HEK293 (cell line): ENCODE measurements around the gene PLCB3.

Experiments
- GFI1B ChIP-seq: fragments of 450-650 bp; formaldehyde crosslinking; IDR thresholded peaks from 2 replicates; pipeline ENCODE4 v1.5.1; 2016; ENCODE audit warnings: missing biosample characterization, missing genetic modification characterization
- KLF8 ChIP-seq: fragments of 450-650 bp; formaldehyde crosslinking; IDR thresholded peaks from 2 replicates; pipeline ENCODE4 v1.5.1; 2016; ENCODE audit warnings: missing biosample characterization, missing genetic modification characterization
- RBAK ChIP-seq: fragments of 450-650 bp; formaldehyde crosslinking; IDR thresholded peaks from 2 replicates; pipeline ENCODE4 v1.5.1; 2016; ENCODE audit warnings: missing biosample characterization, missing genetic modification characterization
- SETDB1 ChIP-seq: IDR thresholded peaks from one replicate; pipeline ENCODE4 v1.6.1; 2017; ENCODE audit warnings: mild to moderate bottlenecking, low read length, moderate library complexity, mixed read lengths; ENCODE audit not compliant: insufficient read length
- ZBTB7A ChIP-seq: fragments of 450-650 bp; formaldehyde crosslinking; IDR thresholded peaks from 2 replicates; pipeline ENCODE4 v1.5.1; 2016; ENCODE audit warnings: low read depth, missing biosample characterization, missing genetic modification characterization
- ZNF140 ChIP-seq: fragments of 450-650 bp; formaldehyde crosslinking; IDR thresholded peaks from 2 replicates; pipeline ENCODE4 v1.5.1; 2016; ENCODE audit warnings: missing biosample characterization, missing genetic modification characterization
- ZNF239 ChIP-seq: fragments of 450-650 bp; formaldehyde crosslinking; IDR thresholded peaks from 2 replicates; pipeline ENCODE4 v1.5.1; 2016; ENCODE audit warnings: missing biosample characterization, missing genetic modification characterization
- ZNF274 ChIP-seq, 2 experiments: fragments of 200-500 bp in 1 of 2; fragments of 450-650 bp in 1 of 2; sonication (Bioruptor generic) in 1 of 2; formaldehyde crosslinking in 1 of 2; IDR thresholded peaks; 2 replicates each; pipeline versions ENCODE4 v1.5.1 to v1.6.1; 2014 to 2016; ENCODE audit warnings: borderline replicate concordance in 1 of 2, inconsistent platforms in 1 of 2, low read length in 1 of 2, missing biosample characterization in 1 of 2, missing genetic modification characterization in 1 of 2
- ZNF768 ChIP-seq: fragments of 450-650 bp; formaldehyde crosslinking; IDR thresholded peaks from 2 replicates; pipeline ENCODE4 v1.5.1; 2018; ENCODE audit warnings: missing biosample characterization, mild to moderate bottlenecking, missing genetic modification characterization
- TF ChIP-seq, protein P1 (sequence below): fragments of 450-650 bp; formaldehyde crosslinking; IDR thresholded peaks from 2 replicates; pipeline ENCODE4 v1.5.1; 2016; ENCODE audit warnings: missing biosample characterization, missing genetic modification characterization
- TF ChIP-seq, protein P2 (sequence below): fragments of 450-650 bp; formaldehyde crosslinking; conservative IDR thresholded peaks from 2 replicates; pipeline ENCODE4 v1.5.1; 2016; ENCODE audit warnings: low read depth, missing biosample characterization, missing genetic modification characterization
- TF ChIP-seq, protein P3 (sequence below): fragments of 450-650 bp; formaldehyde crosslinking; optimal IDR thresholded peaks from 2 replicates; pipeline ENCODE3; 2016; ENCODE audit warnings: missing biosample characterization, mild to moderate bottlenecking, missing genetic modification characterization
- TF ChIP-seq, protein P4 (sequence below): fragments of 450-650 bp; formaldehyde crosslinking; IDR thresholded peaks from 2 replicates; pipeline ENCODE4 v1.5.1; 2016; ENCODE audit warnings: missing biosample characterization, missing genetic modification characterization

DNA sequence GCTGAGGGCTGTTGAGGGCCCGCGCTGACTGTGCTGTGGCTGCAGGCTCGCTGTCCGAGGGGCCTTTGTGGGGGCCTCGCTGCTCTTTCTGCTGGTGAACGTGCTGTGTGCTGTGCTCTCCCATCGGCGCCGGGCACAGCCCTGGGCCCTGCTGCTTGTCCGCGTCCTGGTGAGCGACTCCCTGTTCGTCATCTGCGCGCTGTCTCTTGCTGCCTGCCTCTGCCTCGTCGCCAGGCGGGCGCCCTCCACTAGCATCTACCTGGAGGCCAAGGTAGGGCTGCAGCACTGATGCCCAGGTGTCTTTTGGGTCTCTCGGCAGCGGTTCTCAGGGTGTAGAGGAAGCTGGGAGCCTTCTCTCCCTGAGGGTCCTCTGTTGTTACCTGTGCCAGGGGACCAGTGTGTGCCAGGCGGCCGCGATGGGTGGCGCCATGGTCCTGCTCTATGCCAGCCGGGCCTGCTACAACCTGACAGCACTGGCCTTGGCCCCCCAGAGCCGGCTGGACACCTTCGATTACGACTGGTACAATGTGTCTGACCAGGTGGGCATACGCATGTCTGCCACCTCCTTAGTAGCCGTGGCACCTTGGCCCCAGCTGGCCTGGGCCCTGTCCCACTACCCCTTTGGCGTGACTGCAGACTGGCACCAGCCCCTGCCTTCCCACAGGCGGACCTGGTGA lies 36.5 kb downstream of the PLCB3 start:
- TF ChIP-seq, protein P1, sequence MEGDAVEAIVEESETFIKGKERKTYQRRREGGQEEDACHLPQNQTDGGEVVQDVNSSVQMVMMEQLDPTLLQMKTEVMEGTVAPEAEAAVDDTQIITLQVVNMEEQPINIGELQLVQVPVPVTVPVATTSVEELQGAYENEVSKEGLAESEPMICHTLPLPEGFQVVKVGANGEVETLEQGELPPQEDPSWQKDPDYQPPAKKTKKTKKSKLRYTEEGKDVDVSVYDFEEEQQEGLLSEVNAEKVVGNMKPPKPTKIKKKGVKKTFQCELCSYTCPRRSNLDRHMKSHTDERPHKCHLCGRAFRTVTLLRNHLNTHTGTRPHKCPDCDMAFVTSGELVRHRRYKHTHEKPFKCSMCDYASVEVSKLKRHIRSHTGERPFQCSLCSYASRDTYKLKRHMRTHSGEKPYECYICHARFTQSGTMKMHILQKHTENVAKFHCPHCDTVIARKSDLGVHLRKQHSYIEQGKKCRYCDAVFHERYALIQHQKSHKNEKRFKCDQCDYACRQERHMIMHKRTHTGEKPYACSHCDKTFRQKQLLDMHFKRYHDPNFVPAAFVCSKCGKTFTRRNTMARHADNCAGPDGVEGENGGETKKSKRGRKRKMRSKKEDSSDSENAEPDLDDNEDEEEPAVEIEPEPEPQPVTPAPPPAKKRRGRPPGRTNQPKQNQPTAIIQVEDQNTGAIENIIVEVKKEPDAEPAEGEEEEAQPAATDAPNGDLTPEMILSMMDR (tag by site-specific recombination): no peak
- TF ChIP-seq, protein P2, sequence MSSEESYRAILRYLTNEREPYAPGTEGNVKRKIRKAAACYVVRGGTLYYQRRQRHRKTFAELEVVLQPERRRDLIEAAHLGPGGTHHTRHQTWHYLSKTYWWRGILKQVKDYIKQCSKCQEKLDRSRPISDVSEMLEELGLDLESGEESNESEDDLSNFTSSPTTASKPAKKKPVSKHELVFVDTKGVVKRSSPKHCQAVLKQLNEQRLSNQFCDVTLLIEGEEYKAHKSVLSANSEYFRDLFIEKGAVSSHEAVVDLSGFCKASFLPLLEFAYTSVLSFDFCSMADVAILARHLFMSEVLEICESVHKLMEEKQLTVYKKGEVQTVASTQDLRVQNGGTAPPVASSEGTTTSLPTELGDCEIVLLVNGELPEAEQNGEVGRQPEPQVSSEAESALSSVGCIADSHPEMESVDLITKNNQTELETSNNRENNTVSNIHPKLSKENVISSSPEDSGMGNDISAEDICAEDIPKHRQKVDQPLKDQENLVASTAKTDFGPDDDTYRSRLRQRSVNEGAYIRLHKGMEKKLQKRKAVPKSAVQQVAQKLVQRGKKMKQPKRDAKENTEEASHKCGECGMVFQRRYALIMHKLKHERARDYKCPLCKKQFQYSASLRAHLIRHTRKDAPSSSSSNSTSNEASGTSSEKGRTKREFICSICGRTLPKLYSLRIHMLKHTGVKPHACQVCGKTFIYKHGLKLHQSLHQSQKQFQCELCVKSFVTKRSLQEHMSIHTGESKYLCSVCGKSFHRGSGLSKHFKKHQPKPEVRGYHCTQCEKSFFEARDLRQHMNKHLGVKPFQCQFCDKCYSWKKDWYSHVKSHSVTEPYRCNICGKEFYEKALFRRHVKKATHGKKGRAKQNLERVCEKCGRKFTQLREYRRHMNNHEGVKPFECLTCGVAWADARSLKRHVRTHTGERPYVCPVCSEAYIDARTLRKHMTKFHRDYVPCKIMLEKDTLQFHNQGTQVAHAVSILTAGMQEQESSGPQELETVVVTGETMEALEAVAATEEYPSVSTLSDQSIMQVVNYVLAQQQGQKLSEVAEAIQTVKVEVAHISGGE (tag by site-specific recombination): no peak
- TF ChIP-seq KLF8 (tag by site-specific recombination) (no peak), SETDB1 (no peak), GFI1B (tag by site-specific recombination) (no peak), ZNF140 (tag by site-specific recombination) (no peak), ZNF768 (tag by site-specific recombination) (no peak), ZBTB7A (tag by site-specific recombination) (no peak), RBAK (no peak), ZNF274 (IDR thresholded peaks at IDR 0.05; ENCODE audit: low read length) (no peak), ZNF274 (tag by site-specific recombination; IDR thresholded peaks at IDR 0.05; ENCODE audit: borderline replicate concordance) (no peak), ZNF239 (tag by site-specific recombination) (no peak)
- TF ChIP-seq, protein P3, sequence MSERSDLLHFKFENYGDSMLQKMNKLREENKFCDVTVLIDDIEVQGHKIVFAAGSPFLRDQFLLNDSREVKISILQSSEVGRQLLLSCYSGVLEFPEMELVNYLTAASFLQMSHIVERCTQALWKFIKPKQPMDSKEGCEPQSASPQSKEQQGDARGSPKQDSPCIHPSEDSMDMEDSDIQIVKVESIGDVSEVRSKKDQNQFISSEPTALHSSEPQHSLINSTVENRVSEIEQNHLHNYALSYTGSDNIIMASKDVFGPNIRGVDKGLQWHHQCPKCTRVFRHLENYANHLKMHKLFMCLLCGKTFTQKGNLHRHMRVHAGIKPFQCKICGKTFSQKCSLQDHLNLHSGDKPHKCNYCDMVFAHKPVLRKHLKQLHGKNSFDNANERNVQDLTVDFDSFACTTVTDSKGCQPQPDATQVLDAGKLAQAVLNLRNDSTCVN (tag by site-specific recombination): no peak
- TF ChIP-seq, protein P4, sequence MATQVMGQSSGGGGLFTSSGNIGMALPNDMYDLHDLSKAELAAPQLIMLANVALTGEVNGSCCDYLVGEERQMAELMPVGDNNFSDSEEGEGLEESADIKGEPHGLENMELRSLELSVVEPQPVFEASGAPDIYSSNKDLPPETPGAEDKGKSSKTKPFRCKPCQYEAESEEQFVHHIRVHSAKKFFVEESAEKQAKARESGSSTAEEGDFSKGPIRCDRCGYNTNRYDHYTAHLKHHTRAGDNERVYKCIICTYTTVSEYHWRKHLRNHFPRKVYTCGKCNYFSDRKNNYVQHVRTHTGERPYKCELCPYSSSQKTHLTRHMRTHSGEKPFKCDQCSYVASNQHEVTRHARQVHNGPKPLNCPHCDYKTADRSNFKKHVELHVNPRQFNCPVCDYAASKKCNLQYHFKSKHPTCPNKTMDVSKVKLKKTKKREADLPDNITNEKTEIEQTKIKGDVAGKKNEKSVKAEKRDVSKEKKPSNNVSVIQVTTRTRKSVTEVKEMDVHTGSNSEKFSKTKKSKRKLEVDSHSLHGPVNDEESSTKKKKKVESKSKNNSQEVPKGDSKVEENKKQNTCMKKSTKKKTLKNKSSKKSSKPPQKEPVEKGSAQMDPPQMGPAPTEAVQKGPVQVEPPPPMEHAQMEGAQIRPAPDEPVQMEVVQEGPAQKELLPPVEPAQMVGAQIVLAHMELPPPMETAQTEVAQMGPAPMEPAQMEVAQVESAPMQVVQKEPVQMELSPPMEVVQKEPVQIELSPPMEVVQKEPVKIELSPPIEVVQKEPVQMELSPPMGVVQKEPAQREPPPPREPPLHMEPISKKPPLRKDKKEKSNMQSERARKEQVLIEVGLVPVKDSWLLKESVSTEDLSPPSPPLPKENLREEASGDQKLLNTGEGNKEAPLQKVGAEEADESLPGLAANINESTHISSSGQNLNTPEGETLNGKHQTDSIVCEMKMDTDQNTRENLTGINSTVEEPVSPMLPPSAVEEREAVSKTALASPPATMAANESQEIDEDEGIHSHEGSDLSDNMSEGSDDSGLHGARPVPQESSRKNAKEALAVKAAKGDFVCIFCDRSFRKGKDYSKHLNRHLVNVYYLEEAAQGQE (tag by site-specific recombination): no peak
